SK-MEL-5 (cell line): Measurements from ENCODE around the gene TRIM66. TPM values are rescaled to one million over a fixed set of nuclear protein-coding genes. Genes with fewer than 3 reads are reported as not detected.
"Not testable (repeated sequence)": the region's sequence is repeated elsewhere in the genome, so short reads cannot be mapped to it uniquely, and the experiment has no call there.

Experiments
- DNase-seq: peaks from one replicate; pipeline ENCODE4 v3.0.0-alpha.2; 2016; ENCODE audit warnings: low read depth, low spot score
- in situ Hi-C: cut with HindIII; loops from 2 replicates; pipeline ENCODE4 v1.10.0; 2016; ENCODE audit warnings: low sequenced_read_pairs, high pct_unique_total_duplicates, low pct_unique_long_range_greater_than_20kb
- total RNA-seq: library from RNA; depleted of rRNA; stranded (reverse); fragments of >200 nt; shearing (Covaris generic); gene quantifications from 2 replicates; pipeline ENCODE4 v1.2.3, GENCODE V29; 2014

The TRIM66 gene
- total RNA-seq, 1 experiment from 2014 or later: 5.8 TPM

- in situ Hi-C loops: no loop called here
- DNase-seq: no peak
Measured at GRCh38 chr11:8681837-8682302, 595 bp downstream of the TRIM66 start.

GRCh38 chr11:8679006-8679405 lies 3.5 kb downstream of the TRIM66 start:
- in situ Hi-C loops: no loop called here
- DNase-seq: no peak

DNA sequence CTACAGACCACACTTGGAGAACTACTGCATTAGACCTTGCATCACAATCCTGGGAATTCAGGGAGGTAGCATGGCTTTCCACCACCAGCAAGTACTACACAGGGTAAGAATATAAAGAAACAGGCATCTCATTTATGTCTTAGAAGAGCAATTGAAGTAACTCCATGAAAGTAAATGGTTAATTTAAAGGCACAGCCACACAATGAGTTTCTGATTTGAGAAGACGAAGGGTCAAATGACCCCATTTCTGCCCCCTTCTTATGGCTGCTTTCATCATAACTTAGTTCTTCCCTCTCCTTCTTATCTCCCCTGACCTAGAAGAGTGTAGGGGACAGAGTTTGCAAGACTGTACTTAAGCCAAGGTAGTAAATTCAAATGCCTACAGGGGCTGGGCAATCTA lies 6.0 kb downstream of the TRIM66 start:
- in situ Hi-C loops: no loop called here
- DNase-seq: no peak

DNA sequence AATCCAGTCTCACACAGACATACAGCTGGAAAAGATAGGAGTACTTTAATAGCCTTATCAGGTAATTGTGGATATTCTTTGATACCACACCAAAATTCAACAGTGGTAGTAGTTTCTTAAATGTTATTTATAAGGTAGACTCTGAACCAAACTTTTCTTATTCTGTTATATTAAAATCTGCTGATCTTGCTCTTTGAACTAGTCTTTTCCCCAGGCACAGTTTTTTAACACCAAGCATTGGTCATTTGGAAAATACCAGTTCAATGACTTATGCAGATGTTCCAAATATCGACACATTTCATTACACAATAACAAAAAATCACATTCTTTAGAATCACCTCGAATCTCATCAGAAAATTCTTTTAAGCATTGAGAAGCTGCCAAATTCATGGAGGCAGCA lies 7.6 kb downstream of the TRIM66 start:
- DNase-seq: no peak
- in situ Hi-C loops: no loop called here

GRCh38 chr11:8672346-8672745 lies 10.1 kb downstream of the TRIM66 start:
- in situ Hi-C loops: no loop called here

GRCh38 chr11:8671651-8672062 lies 10.8 kb downstream of the TRIM66 start:
- in situ Hi-C loops: no loop called here
- no peak for DNase-seq

More at GRCh38 chr11:8672346-8672745, 10.1 kb downstream of the TRIM66 start:
- no peak for DNase-seq

DNA sequence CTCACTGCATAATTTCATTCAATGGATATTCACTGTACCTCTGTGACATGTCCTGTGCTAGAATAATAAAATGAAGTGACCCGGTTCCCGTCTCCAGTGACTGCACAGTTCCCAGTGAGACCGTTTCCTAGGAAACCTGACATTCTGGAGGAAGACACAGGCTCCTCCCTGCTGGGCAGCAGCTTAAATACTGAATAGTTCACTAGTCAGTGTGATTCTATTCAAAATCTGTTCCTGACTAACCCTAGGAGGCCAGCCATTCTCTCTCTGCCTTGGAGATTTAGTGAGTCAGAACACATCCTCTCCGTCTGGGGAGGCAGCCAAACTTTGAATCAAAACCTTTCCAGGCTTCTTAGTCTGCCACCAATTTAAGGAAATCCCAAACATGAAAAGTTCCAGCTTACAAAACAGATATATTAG lies 11.3 kb downstream of the TRIM66 start:
- in situ Hi-C loops: no loop called here
- no peak for DNase-seq

GRCh38 chr11:8670081-8670480 lies 12.4 kb downstream of the TRIM66 start:
- in situ Hi-C loops, DNase-seq: not testable (repeated sequence)

DNA sequence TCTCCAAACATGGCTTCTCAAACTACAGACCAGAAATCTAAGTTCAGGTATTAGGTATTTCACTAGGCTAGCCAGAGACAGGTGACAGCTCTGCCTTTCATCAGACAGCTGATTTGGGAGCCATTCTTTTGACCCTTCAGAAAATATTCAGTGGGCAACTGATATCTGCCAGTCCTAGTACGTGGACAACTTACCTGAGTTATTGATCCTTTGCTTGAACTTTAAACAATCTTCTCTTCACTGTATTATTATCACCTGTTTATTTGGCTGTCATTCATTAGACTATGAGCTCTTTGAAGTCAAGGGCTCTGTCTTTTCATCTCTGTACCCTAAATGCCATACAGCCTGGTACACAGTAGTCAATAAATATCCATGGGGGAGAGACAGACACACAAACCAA lies 17.2 kb downstream of the TRIM66 start:
- in situ Hi-C loops: no loop called here
- no peak for DNase-seq

GRCh38 chr11:8661001-8661795 lies 21.3 kb downstream of the TRIM66 start:
- no peak for DNase-seq
- in situ Hi-C loops: no loop called here

DNA sequence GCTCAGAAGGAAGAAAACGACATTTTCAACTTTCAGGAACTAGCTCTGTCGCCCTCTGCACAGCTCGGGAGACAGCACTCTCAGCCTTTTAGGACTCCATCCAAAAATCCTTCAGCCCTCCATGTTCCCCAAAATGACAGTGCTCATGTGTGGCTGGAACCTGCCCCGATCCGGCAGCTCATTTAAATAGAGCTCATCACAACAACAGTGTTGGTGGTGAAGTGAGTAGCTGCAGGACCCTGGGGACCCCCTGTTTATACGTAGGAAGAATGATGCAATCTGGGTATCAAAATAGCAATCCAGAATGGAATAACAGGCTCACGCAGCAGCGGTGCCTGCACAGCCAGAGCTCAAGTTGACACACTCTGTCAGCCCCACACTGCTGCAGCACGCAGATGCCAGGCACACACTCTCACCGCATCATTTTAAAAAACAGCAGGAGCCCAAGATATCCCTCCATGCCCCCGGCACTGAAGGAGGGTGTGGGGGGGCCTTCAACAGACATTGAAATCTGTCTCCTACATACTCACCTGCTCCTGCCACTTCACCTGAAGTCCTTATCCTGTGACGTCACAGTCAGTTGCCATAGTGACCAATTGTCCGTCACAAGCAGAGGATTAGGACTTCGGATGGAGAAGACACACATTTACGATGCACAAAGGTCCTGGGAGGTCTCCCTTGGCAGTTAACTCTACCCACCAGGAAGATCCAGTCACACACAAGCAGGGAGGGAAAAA lies 24.0 kb downstream of the TRIM66 start:
- no peak for DNase-seq
- in situ Hi-C loops: no loop called here

DNA sequence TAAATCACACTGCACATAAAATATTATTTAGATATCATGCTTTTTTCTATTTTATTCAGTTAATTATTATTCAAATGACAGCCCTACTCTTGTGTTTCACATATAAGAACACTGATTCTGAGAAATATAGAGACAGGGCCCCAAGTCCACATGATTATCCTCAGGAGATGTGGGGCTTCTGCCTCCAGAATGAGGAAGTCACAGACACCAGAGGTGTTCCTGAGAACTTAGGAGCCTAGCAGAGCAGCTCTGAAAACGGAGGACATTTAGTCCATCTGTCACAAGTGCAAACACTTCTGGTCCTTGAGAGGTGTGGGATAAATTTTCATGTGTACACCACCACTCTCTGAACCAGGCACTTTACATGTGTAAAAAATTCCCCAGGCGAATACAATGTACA lies 26.2 kb downstream of the TRIM66 start:
- DNase-seq: no peak
- in situ Hi-C loops: no loop called here

DNA sequence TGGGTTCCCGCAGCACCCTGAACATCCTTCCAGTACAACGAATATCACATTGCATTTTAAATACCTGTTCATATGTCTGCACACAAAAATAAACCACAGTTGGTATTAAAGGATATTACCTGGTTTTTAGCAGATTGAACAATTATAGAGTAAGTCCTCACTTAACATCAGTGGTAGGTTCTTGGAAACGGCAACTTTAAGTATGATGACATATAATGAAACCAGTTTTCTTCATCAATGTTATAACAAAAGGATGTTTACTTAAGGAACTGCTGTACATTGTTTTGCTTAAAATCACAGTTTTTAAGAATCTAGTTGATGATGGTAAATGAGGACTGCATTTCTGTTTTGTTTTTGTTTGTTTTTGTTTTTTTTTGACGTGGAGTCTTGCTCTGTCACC lies 28.0 kb downstream of the TRIM66 start:
- DNase-seq: no peak
- in situ Hi-C loops: no loop called here

- DNase-seq: no peak
- in situ Hi-C loops: no loop called here
Measured at GRCh38 chr11:8652140-8652539, 30.3 kb downstream of the TRIM66 start.

GRCh38 chr11:8650401-8650990 lies 32.0 kb downstream of the TRIM66 start:
- in situ Hi-C loops: no loop called here
- DNase-seq: no peak

DNA sequence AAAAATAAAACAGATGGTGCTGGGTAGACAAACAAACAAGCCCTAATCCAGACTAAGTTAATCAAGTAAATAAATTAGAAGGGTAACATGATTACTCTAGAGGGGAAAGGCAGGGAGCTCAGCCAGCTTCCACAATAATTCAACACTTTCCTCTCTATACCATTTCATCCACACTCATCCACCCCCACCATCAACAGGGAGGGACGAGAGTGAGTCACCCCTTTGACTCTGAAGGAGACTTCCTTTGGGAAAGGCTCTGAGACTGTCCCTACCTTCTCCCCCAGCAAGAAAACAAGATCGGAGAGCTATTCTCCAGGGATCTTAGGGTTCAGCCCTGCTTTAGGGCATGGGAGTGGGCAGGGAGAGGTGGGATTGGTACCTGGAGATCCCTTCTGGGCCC lies 33.1 kb downstream of the TRIM66 start:
- DNase-seq: no peak
- in situ Hi-C loops: no loop called here

DNA sequence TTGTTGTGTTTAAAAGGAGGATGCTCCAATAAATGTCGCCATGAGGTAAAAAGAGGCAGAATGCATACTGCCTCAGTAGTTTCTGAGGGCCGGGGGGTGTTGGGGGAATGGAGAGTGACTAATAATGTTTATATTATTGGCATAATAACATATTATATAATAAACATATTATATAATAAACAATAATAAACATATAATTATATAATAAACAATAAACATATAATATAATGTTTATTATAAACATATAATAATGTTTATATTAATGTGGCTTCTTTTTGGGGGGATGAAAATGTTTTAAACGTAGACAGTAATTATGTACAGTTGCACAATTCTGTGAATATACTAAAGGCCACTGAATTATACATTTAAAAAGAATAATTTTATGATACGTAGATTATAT lies 35.6 kb downstream of the TRIM66 start:
- in situ Hi-C loops: no loop called here
- DNase-seq: no peak

DNA sequence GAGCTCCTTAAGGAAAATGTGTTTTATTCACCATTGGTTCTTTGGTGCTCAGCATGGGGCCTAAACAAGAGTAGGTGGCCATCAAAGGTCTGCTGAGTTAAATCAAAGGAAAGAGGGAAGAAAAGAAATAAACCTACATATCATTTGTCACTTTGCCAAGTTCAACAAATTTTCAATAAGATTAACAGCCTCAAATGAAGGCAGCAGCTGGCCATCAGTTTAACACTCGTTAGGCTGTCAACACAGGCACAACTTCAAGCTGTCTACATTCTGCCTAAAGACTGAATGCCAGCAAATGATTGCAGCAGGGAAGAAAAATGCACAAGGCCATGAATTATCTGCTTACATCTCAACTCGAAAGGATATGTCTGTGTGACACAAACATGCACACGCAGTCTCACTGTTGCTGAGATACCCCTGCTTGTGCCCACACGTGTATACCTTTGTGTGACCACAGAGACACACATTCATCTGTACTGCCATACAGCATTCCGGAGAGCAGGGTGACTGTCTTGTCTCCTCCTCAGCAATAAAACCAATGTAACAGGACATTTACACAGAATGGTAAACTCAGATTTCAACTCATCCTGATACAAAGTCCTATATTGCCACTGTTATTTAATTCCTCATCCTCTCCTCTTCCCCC lies 40.1 kb downstream of the TRIM66 start:
- DNase-seq: no peak
- in situ Hi-C loops: no loop called here
